ENCODE data around the gene ZNF575.

ZNF575 gene

DNA sequence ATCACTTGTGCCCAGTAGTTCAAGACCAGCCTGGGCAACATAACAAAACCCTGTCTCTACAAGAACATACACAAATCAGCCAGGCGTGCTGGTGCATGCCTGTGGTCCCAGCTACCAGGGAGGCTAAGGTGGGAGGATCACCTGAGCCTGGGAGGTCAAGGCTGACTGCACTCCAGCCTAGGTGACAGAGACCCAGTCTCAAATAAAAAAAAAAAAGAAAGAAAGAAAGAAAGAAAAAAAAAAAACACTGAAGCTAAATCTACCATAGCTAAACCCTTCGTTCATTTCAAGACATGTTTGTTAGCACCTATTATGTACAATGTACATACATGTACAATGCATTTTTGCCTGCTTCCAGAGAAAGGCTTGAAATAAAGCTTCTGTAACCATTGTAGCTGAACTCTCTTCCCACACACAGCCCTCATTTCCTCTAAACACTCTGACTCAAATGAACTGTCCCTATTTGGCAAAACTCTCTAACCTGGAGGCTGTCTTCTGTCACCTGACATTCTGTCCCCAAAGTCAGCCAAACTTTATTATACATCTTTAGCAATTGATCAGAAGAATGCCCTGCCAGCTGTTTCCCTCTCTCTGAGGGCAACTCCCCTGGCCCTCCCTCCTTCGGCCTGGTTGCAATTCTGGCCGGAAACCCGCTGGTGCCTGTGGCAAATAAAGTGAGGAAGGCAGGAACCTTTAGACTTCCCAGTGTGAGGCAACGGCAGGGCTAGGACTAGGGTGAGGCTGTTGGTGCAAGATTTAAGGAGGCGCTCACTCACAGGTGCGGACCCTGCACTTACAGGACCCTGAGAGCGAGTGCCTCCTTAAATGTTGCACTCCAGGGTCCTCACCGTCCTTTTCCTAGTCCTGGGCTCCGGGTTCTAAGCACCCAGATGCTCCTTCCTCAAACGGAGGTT, 7.8 kb upstream of the ZNF575 start:
- H3K4me1 ChIP-seq (ENCODE audit: insufficient read depth, low read length): peaks cover 7% of the 10 kb centered on the region
- no peaks in the 10 kb centered on the region for H3K36me3 ChIP-seq (ENCODE audit: insufficient read depth, low read length)
- no peaks in the 10 kb centered on the region; the same call in 1 of the 2 replicates for H3K9me3 ChIP-seq (ENCODE audit: control insufficient read depth, insufficient read depth, low read length)
- peak overlapping the region; percentile 62; the same call in 1 of the 2 replicates for H3K9ac ChIP-seq (ENCODE audit: low read depth, low read length)

DNA sequence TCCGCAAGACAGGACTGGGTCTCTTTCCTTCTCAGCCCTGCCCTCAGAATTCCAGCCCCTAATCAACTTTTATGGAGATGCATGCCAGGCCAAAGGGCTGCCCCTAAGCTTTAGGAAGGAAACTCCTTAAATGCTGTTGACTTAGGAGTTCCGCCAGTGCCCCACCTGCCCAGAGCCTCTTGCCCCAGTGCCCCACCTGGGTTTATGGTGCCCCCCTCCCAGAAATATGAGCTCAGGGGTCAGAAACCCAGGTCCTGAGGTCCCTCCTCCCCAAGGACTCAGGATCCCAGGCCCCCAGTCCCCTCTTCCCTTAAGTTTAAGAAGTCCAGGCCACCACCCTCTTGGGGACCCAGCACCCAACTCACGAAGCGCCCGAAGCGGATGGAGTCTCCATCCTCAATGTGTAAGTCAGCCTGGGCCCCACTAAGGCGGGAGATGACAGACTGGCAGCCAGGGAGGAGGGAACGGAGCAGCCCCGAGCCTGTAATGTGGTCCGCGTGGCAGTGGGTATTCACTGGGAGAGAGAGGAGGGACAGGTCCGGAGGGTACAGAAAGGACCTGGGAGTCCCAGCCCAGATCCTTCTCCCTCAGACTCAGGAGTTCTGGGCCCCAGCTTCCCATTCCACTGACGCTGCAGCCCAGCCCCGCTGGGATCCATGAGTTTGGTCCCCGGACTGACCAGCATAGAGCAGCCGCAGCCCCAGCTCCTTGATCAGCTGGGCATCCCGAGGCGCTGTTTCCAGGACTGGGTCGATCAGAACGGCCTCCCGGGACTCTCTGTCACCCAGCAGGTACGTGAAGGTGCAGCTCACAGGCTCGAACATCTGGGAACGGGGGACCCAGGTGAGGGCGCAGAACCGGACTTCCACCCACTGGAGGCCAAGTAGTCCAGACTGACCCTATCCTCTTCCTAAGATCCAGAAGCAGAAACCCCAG, 6.9 kb upstream of the ZNF575 start:
- H3K9me3 ChIP-seq (ENCODE audit: control insufficient read depth, insufficient read depth, low read length): no peaks in the 10 kb centered on the region; the same call in 1 of the 2 replicates
- H3K36me3 ChIP-seq (ENCODE audit: insufficient read depth, low read length): no peaks in the 10 kb centered on the region
- peak overlapping the region; percentile 62 for H3K9ac ChIP-seq (ENCODE audit: low read depth, low read length)
- H3K4me1 ChIP-seq (ENCODE audit: insufficient read depth, low read length): peaks cover 7% of the 10 kb centered on the region

- H3K9ac ChIP-seq (ENCODE audit: low read depth, low read length): peak within 1 kb of the TSS; percentile 62
- H3K4me1 ChIP-seq (ENCODE audit: insufficient read depth, low read length): peaks cover 7% of the 10 kb centered on the region
- H3K36me3 ChIP-seq (ENCODE audit: insufficient read depth, low read length): no peaks in the 10 kb centered on the region
- H3K9me3 ChIP-seq (ENCODE audit: control insufficient read depth, insufficient read depth, low read length): no peaks in the 10 kb centered on the region; the same call in 1 of the 2 replicates
These were observed 5.8 kb upstream of the ZNF575 start, which contains the start of gene ETHE1 for GRCh38 chr19:43526884-43527859. ETHE1 (minus strand) TSS chr19:43527201; CDS start chr19:43527177, 24 bp downstream.

DNA sequence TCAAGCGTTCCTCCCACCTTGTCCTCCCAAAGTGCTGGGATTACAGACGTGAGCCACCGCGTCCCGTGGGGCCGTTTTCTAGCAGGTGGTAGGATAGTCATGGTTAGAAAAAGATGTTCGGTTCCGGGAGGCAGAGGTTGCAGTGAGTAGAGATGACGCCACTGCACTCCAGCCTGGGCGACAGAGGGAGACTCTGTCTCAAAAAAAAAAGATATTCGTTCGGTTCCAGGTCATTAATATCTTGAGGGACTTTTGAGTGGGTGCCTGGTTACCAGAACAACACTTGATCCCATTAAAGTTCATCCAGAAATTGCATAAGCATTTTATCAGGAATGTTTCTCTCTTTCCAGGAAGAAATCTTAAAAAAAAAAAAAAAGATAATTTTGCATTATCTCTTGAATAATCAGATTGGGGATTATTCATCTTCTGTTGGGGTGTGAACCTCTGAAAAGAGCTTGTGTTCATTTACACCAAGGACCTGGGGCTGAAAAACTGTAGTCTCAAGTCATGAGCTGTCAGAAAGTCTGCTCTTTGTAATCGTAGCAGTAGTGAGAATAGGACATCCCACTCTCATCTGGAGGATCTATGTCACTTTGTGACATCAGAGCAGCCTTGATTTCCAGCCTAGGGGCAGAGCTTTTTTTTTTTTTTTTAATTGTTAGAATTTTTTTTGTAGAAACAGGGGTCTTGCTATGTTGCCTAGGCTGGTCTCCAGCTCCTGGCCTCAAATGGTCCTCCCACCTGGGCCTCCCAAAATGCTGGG, 4.9 kb upstream of the ZNF575 start:
- Histone ChIP-seq H3K9ac (ENCODE audit: low read depth, low read length) (no peak overlapping the region; the same call in 1 of the 2 replicates), H3K9me3 (ENCODE audit: control insufficient read depth, insufficient read depth, low read length) (no peaks in the 10 kb centered on the region; the same call in 1 of the 2 replicates), H3K4me1 (ENCODE audit: insufficient read depth, low read length) (peaks cover 7% of the 10 kb centered on the region), H3K36me3 (ENCODE audit: insufficient read depth, low read length) (no peaks in the 10 kb centered on the region)

GRCh38 chr19:43532571-43532961, 422 bp upstream of the ZNF575 start:
- H3K36me3 ChIP-seq (ENCODE audit: insufficient read depth, low read length): no peaks in the 10 kb centered on the region; the same call in 1 of the 2 replicates
- peak overlapping the region; percentile 69 for H3K9ac ChIP-seq (ENCODE audit: low read depth, low read length)
- H3K9me3 ChIP-seq (ENCODE audit: control insufficient read depth, insufficient read depth, low read length): no peaks in the 10 kb centered on the region
- H3K4me1 ChIP-seq (ENCODE audit: insufficient read depth, low read length): peaks cover 6% of the 10 kb centered on the region

GRCh38 chr19:43533546-43534304, 737 bp downstream of the ZNF575 start:
- Histone ChIP-seq H3K9me3 (ENCODE audit: control insufficient read depth, insufficient read depth, low read length) (no peaks in the 10 kb centered on the region), H3K36me3 (ENCODE audit: insufficient read depth, low read length) (peaks cover 6% of the 10 kb centered on the region), H3K9ac (ENCODE audit: low read depth, low read length) (peak overlapping the region; percentile 69), H3K4me1 (ENCODE audit: insufficient read depth, low read length) (peaks cover 6% of the 10 kb centered on the region)

GRCh38 chr19:43534305-43534815, 1.4 kb downstream of the ZNF575 start:
- peaks cover 6% of the 10 kb centered on the region for H3K4me1 ChIP-seq (ENCODE audit: insufficient read depth, low read length)
- H3K36me3 ChIP-seq (ENCODE audit: insufficient read depth, low read length): peaks cover 6% of the 10 kb centered on the region
- H3K9ac ChIP-seq (ENCODE audit: low read depth, low read length): peak overlapping the region; percentile 69; the same call in 1 of the 2 replicates
- H3K9me3 ChIP-seq (ENCODE audit: control insufficient read depth, insufficient read depth, low read length): peaks cover 5% of the 10 kb centered on the region

- no peak overlapping the region; the same call in 1 of the 2 replicates for H3K9ac ChIP-seq (ENCODE audit: low read depth, low read length)
- peaks cover 6% of the 10 kb centered on the region for H3K9me3 ChIP-seq (ENCODE audit: control insufficient read depth, insufficient read depth, low read length)
- peaks cover 7% of the 10 kb centered on the region for H3K36me3 ChIP-seq (ENCODE audit: insufficient read depth, low read length)
- peaks cover 6% of the 10 kb centered on the region; the same call in 1 of the 2 replicates for H3K4me1 ChIP-seq (ENCODE audit: insufficient read depth, low read length)
These were observed 2.1 kb downstream of the ZNF575 start for GRCh38 chr19:43534816-43535761.

DNA sequence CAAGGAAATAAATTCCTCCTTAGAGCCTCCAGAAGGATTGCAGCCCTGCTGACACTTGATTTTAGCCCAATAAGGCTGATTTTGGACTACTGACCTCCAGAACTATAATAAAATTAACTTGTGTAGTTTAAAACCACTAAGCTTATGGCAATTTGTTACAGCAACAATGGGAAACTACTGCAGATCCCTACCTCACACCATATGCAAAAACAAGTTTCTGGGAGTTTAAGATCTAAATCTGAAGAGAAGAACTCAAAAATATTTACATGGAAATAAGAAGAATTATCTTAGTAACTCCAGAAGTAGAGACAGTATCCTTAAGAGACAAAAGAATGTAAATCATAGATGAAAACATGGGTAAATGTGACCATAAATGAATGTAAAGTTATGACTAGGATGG, 5.9 kb downstream of the ZNF575 start:
- peaks cover 6% of the 10 kb centered on the region for H3K9me3 ChIP-seq (ENCODE audit: control insufficient read depth, insufficient read depth, low read length)
- peaks cover 12% of the 10 kb centered on the region for H3K36me3 ChIP-seq (ENCODE audit: insufficient read depth, low read length)
- H3K4me1 ChIP-seq (ENCODE audit: insufficient read depth, low read length): peaks cover 6% of the 10 kb centered on the region; the same call in 1 of the 2 replicates

GRCh38 chr19:43540381-43540780, 7.4 kb downstream of the ZNF575 start:
- Histone ChIP-seq H3K36me3 (ENCODE audit: insufficient read depth, low read length) (peaks cover 12% of the 10 kb centered on the region), H3K9ac (ENCODE audit: low read depth, low read length) (no peak overlapping the region), H3K4me1 (ENCODE audit: insufficient read depth, low read length) (peaks cover 6% of the 10 kb centered on the region; the same call in 1 of the 2 replicates), H3K9me3 (ENCODE audit: control insufficient read depth, insufficient read depth, low read length) (peaks cover 6% of the 10 kb centered on the region)

More for the DNA sequence above, 5.9 kb downstream of the ZNF575 start:
- H3K9ac ChIP-seq (ENCODE audit: low read depth, low read length): no peak overlapping the region

- Histone ChIP-seq H3K36me3 (ENCODE audit: insufficient read depth, low read length) (peaks cover 12% of the 10 kb centered on the region), H3K9me3 (ENCODE audit: control insufficient read depth, insufficient read depth, low read length) (peaks cover 6% of the 10 kb centered on the region), H3K4me1 (ENCODE audit: insufficient read depth, low read length) (no peaks in the 10 kb centered on the region), H3K9ac (ENCODE audit: low read depth, low read length) (no peak overlapping the region)
These were observed 9.1 kb downstream of the ZNF575 start for GRCh38 chr19:43541920-43542650.

Measured in ES-I3 (cell line).